Stimulated activated CD8-positive, alpha-beta memory T cell treated with anti-CD3 and anti-CD28 coated beads, Interleukin-15, amount 100 ng/mL, for 48 hours (primary cell): ENCODE results near the gene FRMPD4.

ENCODE experiments used
- DNase-seq, 2 donors: peaks; one replicate each; pipeline ENCODE4 v3.0.0-alpha.2; 2020; ENCODE audit warnings: low read depth in 2 of 2

The FRMPD4 gene

DNA sequence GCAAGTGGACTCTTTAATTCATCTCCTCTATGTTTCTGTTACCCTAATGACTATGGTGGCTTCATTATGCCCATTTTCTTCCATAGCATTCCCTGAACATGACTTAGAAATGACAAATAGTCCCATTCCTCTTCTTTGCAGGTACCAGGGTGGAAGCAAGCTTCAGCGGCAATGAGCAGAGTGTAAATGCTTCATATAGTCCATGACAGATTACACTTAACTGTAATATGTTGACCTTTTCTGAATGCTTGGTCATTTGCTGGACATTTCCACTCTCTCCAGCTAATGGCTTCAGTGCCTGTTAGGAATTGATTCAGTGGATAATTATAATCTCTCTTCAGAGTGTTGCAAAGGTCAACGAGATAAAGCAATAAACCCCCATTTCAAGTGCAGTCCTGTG is 523.2 kb downstream of the FRMPD4 start:
- DNase-seq = no peak

GRCh38 chrX:12672367-12673106 is 534.3 kb downstream of the FRMPD4 start:
- no peak for DNase-seq

- DNase-seq = no peak
Observed at GRCh38 chrX:12673487-12673886, 535.2 kb downstream of the FRMPD4 start.

- DNase-seq = no peak
Observed at GRCh38 chrX:12679522-12679921, 541.2 kb downstream of the FRMPD4 start.

- no peak for DNase-seq
Observed at GRCh38 chrX:12681047-12681446, 542.8 kb downstream of the FRMPD4 start.

GRCh38 chrX:12685541-12685940 is 547.3 kb downstream of the FRMPD4 start:
- DNase-seq = no peak

DNA sequence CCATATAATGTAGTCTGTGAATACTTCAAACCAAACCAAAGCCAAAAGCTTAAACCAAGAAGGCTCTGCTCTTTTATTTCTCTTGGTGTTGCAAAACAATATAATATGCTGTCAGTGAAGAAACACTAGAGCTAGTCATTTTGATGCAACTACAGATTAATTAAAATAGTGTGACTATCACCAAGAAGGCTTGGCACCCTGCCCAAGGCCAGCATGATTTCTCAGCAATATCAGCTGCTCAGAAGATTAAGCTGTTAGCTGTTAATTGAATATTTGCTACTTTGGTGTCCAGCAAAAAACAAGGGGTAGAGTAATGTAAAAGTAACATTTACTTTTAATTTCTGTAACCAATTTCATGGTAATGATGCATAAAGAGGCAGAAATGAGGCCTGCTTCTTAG is 548.1 kb downstream of the FRMPD4 start:
- DNase-seq = no peak

DNA sequence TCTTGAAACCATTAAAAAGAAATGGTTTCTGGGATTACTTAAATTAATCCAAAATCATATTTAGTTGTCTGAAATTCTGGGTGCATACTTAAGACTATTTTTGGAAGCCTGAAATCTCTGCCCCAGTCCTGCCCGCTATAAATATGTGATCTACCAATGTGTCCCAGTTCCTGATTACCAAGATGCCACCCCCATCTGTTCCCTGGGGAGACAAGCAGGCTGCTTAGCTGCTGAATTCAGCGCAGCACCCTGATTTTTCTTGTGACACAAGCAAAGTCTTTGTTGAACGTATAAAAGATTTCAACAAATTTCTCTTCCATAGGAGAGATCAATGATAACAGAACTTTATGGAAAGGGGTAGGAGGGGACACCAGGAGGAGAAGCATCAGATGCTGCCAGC is 552.4 kb downstream of the FRMPD4 start:
- DNase-seq = no peak

DNA sequence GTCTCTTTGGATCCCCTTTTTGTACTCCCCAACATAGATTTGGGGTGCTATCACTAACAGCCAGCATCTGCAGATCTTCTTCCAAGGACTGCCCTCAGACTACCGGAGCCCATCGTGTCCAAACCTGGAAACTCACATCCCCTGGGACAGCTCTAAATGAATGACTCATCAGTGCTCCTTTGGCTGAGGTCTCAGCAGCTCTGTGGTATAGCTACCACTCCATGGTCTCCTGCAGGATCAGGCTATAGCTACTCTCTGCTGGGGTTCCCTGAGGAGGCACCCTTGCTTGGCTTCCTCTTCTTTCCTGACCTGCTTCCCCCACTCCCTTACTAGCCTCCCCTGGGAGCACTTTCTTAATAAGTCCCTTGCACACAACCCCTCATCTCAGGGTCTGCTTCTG is 555.5 kb downstream of the FRMPD4 start:
- DNase-seq = no peak

GRCh38 chrX:12700745-12701144 is 562.5 kb downstream of the FRMPD4 start:
- DNase-seq = no peak

- DNase-seq = peak; percentile 1 to 4
Observed at GRCh38 chrX:12701628-12702027, 563.4 kb downstream of the FRMPD4 start.

DNA sequence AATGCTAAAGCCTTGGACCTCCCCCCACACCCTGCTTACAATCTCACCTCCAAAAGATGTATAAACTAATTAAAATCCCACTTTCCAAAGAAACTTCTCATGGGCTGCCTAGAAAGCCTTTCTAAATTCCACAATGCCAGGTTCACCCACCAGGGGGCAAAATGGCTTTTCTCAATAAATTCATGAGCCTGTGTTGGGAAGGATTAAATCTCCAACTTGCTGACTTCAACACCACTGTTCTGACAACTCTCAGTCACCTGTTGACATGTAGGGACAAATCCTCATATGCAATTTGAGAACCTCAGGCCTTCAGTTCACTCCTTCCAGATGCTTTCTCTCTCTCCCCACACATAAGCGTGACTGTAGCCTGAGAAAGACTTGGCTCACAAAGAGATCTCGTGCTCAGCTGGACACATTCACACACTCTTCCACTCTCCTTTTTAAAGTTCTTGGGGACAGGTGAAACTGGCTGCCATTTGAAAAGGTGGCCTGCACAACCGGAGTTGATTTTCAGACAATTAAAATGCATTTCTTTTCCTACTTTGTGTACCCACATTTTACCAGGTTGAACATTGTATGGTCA is 564.3 kb downstream of the FRMPD4 start:
- DNase-seq = no peak

GRCh38 chrX:12704706-12705105 is 566.4 kb downstream of the FRMPD4 start:
- no peak for DNase-seq

DNA sequence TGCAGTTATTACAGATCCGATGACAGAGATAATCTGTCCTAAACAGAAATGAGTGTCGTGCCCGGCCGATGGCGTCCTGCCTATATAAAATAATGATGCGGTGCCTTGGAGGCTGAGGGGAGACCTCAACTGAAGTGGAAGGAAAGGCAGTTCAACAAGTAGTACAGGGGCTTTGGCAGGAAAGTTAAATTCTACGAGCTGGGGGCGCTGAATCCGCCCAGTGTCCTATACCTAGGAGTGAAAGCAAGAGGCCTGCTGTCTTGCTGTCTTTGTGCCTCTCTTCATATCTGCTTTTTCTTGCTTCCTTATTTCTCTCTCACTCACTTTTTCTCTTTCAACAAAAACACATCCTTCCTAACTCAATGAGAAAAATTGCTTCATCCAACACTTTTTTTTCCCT is 570.8 kb downstream of the FRMPD4 start:
- no peak for DNase-seq

DNA sequence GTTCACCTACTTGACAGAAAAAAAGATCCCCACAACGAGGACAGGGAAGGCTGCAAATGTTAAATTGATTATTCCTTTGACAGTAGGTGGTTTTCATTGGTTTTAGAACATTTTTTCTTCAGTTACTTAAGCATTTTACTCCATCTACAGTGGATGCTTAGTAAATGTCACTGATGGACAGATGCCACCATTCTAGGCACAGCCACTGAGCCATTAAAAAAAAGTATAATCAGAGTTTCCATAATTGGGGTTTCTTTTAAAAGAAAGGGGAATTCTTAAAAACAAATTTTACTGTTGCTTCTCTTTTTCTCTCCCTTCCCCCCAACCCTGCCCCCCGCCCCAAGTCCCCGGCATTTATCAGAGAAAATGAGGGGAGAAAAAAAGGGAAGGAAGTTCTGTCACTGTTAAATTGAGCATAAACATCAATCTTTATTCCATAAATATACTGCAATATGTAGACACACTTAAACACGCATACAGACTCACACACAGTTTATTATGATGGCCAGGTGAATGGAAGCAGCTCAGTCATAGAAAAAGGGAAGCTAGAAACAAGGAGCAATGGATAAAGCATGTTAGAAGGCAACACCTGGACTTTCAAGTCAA is 573.3 kb downstream of the FRMPD4 start:
- DNase-seq = no peak

DNA sequence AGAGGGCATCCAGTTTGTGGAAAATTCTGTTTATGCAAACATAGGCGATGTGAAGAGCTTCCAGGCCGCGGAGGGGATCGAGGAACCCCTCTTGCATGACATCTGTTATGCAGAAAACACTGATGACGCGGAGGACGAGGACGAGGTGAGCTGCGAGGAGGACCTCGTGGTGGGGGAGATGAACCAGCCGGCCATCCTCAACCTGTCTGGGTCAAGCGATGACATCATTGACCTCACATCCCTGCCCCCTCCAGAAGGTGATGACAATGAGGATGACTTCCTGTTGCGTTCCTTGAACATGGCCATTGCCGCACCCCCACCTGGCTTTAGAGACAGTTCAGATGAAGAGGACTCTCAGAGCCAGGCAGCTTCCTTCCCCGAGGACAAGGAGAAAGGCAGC is 578.3 kb downstream of the FRMPD4 start:
- no peak for DNase-seq

DNA sequence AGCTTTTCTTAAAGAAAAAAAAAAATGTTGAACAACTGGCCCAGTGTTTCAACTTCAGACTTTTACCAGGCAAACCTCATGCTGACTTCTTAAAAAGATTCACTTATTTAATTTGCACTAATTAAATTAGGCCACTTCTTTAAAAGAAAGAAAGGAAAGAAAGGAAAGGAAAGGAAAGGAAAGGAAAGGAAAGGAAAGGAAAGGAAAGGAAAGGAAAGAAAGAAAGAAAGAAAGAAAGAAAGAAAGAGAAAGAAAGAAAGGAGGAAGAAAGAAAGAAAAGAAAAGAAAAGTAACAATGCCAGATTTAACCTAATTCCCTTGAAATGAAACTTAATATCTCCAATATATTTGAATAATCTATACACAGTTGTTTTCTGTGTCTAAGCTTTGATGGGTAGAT is 581.6 kb downstream of the FRMPD4 start:
- no peak for DNase-seq

GRCh38 chrX:12721042-12721441 is 582.8 kb downstream of the FRMPD4 start:
- no peak for DNase-seq

DNA sequence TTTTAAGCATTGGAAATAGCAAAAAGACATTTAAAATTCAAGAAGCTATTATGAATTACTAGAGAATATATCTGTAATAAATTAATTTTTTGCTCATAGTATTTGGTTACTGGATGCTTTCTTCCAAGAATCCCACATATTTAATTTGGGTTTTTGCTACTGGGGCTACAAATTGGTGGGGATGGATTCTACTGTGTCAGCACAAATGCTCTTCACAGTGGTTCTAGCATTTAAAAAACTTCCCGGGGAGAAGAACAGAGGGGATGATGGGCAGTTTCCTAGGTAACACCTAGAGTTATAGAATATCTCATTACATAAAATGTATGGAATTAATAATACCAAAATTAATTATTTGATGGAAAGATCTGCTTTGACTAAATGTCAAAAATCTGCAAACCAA is 584.0 kb downstream of the FRMPD4 start:
- no peak for DNase-seq

DNA sequence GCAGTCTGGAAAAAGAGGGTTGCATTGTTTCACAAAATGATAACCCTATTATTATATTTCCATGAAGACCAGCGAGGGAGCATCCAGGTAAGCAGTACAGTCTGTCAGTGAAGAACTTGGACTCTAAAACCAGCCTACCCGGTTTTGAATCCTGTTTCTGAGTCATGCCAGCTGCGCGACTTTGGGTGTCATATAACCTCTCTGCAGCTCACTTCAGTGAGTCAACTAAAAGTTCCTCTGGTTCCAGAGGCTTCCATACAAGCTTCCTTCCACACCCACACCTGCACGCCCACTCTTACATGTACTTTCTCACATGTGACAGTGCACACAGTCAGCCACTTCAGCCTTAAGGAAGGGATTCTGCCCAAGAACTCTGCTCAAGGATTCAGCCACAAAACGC is 603.1 kb downstream of the FRMPD4 start:
- DNase-seq = no peak

GRCh38 chrX:12747433-12747832 is 609.2 kb downstream of the FRMPD4 start:
- DNase-seq = no peak

GRCh38 chrX:12751887-12752286 is 613.6 kb downstream of the FRMPD4 start:
- no peak for DNase-seq

GRCh38 chrX:12753366-12753765 is 615.1 kb downstream of the FRMPD4 start:
- no peak for DNase-seq
